ENCODE data around the gene MYOD1. TPM values are rescaled to one million over a fixed set of nuclear protein-coding genes. Genes with fewer than 3 reads are reported as not detected.

The MYOD1 gene
- total RNA-seq, 1 experiment from 2014 or later = not detected

- ChIA-PET POLR2A (interaction anchor here (1.1 to 1.2 kb wide), 2 partner anchors 9 to 248 kb away, joined by 3 to 4 read pairs; no protein-coding TSS in a partner anchor), CTCF (interaction anchor here (0.7 to 3.4 kb wide), 53 partner anchors 9 to 513 kb away, joined by 3 to 133 read pairs (median 4); partner anchors contain the start of genes MYOD1 and SAAL1), RAD21 (ENCODE audit: low non-redundant PET in 1 of 2, low total read pairs in 2 of 2, uncharacterized antibody in 2 of 2, unreplicated experiment in 2 of 2) (interaction anchor here (0.7 to 3.0 kb wide), 14 partner anchors 9 to 384 kb away, joined by 3 to 23 read pairs (median 5); no protein-coding TSS in a partner anchor)
- H2AFZ ChIP-seq (ENCODE audit: low read depth, low read length, poor library complexity, severe bottlenecking) = peak overlapping the region; percentile 56
- H4K20me1 ChIP-seq (ENCODE audit: insufficient read depth) = no peaks in the 10 kb centered on the region
- TF ChIP-seq EZH2 (IDR thresholded peaks at IDR 0.05) (no peak), SRF (IDR thresholded peaks at IDR 0.05; ENCODE audit: low read depth) (no peak), RAD21 (IDR thresholded peaks at IDR 0.05; ENCODE audit: low read depth) (peak; percentile 96), POLR2AphosphoS5 (IDR thresholded peaks at IDR 0.05; ENCODE audit: low read depth, low read length) (0 out of 2 replicates have a peak, but pooled peaks have one; percentile 22), CEBPB (IDR thresholded peaks at IDR 0.05; ENCODE audit: low read depth) (no peak), ELF1 (IDR thresholded peaks at IDR 0.05; ENCODE audit: borderline replicate concordance, low read depth) (no peak), CTCF (IDR thresholded peaks at IDR 0.05 in 2 of 3, conservative IDR thresholded peaks at IDR 0.05 in 1 of 3; ENCODE audit: borderline replicate concordance in 1 of 3, insufficient read depth in 1 of 3, low read depth in 2 of 3, low read length in 2 of 3) (peak; percentile 69 to 91 (median 91)), FOSL1 (IDR thresholded peaks at IDR 0.05; ENCODE audit: low read depth) (no peak), YY1 (IDR thresholded peaks at IDR 0.05; ENCODE audit: extremely low read depth, insufficient replicate concordance, low read depth, low read length) (peak; percentile 75), ATF3 (IDR thresholded peaks at IDR 0.05) (no peak)
- DNase-seq (ENCODE audit: low read depth, low spot score) (peak; percentile 75), ATAC-seq (peak; percentile 91)
- intact Hi-C loops (cut with micrococcal nuclease) = loop anchor here (1.0 to 5.0 kb wide), 4 partner anchors 132 to 344 kb away; partner anchors contain the start of gene KCNJ11
- no peaks in the 10 kb centered on the region for H3K9me3 ChIP-seq (ENCODE audit: control insufficient read depth in 1 of 2, insufficient read depth in 1 of 2, low read depth in 1 of 2, low read length in 2 of 2)
- H3K36me3 ChIP-seq (ENCODE audit: control insufficient read depth in 1 of 2, insufficient read depth in 2 of 2, low read length in 2 of 2) = no peaks in the 10 kb centered on the region
- H3K27me3 ChIP-seq (ENCODE audit: insufficient read depth, low read length) = no peaks in the 10 kb centered on the region
- no peak overlapping the region for H3K4me3 ChIP-seq (replicated peaks in 1 of 2; ENCODE audit: low read depth in 1 of 2, low read length in 2 of 2)
- peaks cover 0 to 8% of the 10 kb centered on the region in 2 experiments; a peak in 3 of 4 replicates for H3K4me1 ChIP-seq (ENCODE audit: control insufficient read depth in 1 of 2, insufficient read depth in 2 of 2, low read length in 2 of 2)
- H3K27ac ChIP-seq (ENCODE audit: low read depth, low read length) = no peak overlapping the region
- no peaks in the 10 kb centered on the region for H3K79me2 ChIP-seq (ENCODE audit: insufficient read depth, low read length)
- H3K9me2 ChIP-seq (ENCODE audit: insufficient read depth) = no peaks in the 10 kb centered on the region
- no peak overlapping the region for H3K9ac ChIP-seq (ENCODE audit: low read length)
- no TSS peak for BruUV-seq (replicated peaks)
- H3K4me2 ChIP-seq (ENCODE audit: low read length) = peak overlapping the region; percentile 42
Observed at GRCh38 chr11:17730608-17731462, 11.5 kb downstream of the MYOD1 start.
